Umbilical cord (tissue), 2 donors: ENCODE results near the gene TTC7B. TPM values are rescaled to one million over a fixed set of nuclear protein-coding genes. Genes with fewer than 3 reads are reported as not detected.

Experiments used
- DNase-seq: peaks from one replicate; pipeline ENCODE4 v3.0.0-alpha.2; 2015; ENCODE audit warnings: low spot score
- total RNA-seq: library from RNA; depleted of rRNA; stranded (reverse); fragments of >200 nt; gene quantifications from one replicate; pipeline ENCODE4 v1.2.3, GENCODE V29; 2014; ENCODE audit warnings: low replicate concordance; ENCODE audit not compliant: insufficient read depth

The TTC7B gene
- total RNA-seq, 1 donor from 2014 or later = 14.2 TPM

- DNase-seq = peak; percentile 69
These were observed 324.9 kb downstream of the TTC7B start for GRCh38 chr14:90491221-90491885.

GRCh38 chr14:90490720-90491050 lies 325.5 kb downstream of the TTC7B start:
- no peak for DNase-seq

GRCh38 chr14:90489916-90490719 lies 326.1 kb downstream of the TTC7B start:
- DNase-seq = no peak

- DNase-seq = no peak
These were observed 326.9 kb downstream of the TTC7B start for GRCh38 chr14:90489306-90489705.

GRCh38 chr14:90488256-90488655 lies 328.0 kb downstream of the TTC7B start:
- DNase-seq = no peak

- no peak for DNase-seq
These were observed 328.8 kb downstream of the TTC7B start for GRCh38 chr14:90487462-90487861.

- no peak for DNase-seq
These were observed 329.2 kb downstream of the TTC7B start for GRCh38 chr14:90487031-90487430.

- no peak for DNase-seq
These were observed 331.9 kb downstream of the TTC7B start for GRCh38 chr14:90484291-90484690.

GRCh38 chr14:90483571-90483974 lies 332.7 kb downstream of the TTC7B start:
- no peak for DNase-seq

GRCh38 chr14:90483117-90483516 lies 333.1 kb downstream of the TTC7B start:
- no peak for DNase-seq

- DNase-seq = no peak
These were observed 340.9 kb downstream of the TTC7B start for GRCh38 chr14:90475298-90475697.

Other genes starting within 250 kb of the TTC7B start
- gene RPS6KA5, start 244.2 kb upstream of the TTC7B start, total RNA-seq = 4.1 TPM